Neural cell (in vitro differentiated cells): ENCODE data around the gene CAMK2D. TPM values are rescaled to one million over a fixed set of nuclear protein-coding genes. Genes with fewer than 3 reads are reported as not detected.

Experiments used
- H2AFZ ChIP-seq: fragments of 200-600, 300-800 bp; sonication (generic), shearing (Covaris generic); 2 replicates; pipeline ENCODE4 v1.6.0; 2014; ENCODE audit warnings: low read depth, mild to moderate bottlenecking, antibody characterized with exemption, low read length, moderate library complexity
- H3F3A ChIP-seq: fragments of 200-600 bp; shearing (Covaris generic); 2 replicates; pipeline ENCODE4 v1.6.1; 2016; ENCODE audit warnings: mild to moderate bottlenecking, moderate library complexity, mixed read lengths, antibody characterized with exemption, low read length; ENCODE audit not compliant: insufficient read depth, poor library complexity, severe bottlenecking
- H3K27ac ChIP-seq: fragments of 200-600, 300-800 bp; sonication (generic), shearing (Covaris generic); 2 replicates; pipeline ENCODE4 v1.5.1; 2014; ENCODE audit warnings: mild to moderate bottlenecking, low read length, moderate library complexity
- H3K27me3 ChIP-seq: fragments of 300-800, 200-600 bp; sonication (generic), shearing (Covaris generic); 2 replicates; pipeline ENCODE4 v1.6.0; 2014; ENCODE audit warnings: mild to moderate bottlenecking, low read depth, low read length, moderate library complexity; ENCODE audit not compliant: insufficient read depth
- H3K36me3 ChIP-seq: fragments of 300-800, 200-600 bp; sonication (generic), shearing (Covaris generic); 2 replicates; pipeline ENCODE4 v1.5.1; 2014; ENCODE audit warnings: mild to moderate bottlenecking, antibody characterized with exemption, low read length, moderate library complexity; ENCODE audit not compliant: insufficient read depth
- H3K4me2 ChIP-seq: fragments of 300-800, 200-600 bp; sonication (generic), shearing (Covaris generic); 2 replicates; pipeline ENCODE4 v1.6.0; 2014; ENCODE audit warnings: mild to moderate bottlenecking, low read length
- H3K4me3 ChIP-seq: fragments of 300-800, 200-600 bp; sonication (generic), shearing (Covaris generic); 2 replicates; pipeline ENCODE4 v1.5.1; 2014; ENCODE audit warnings: mild to moderate bottlenecking, low read length, moderate library complexity
- H3K79me2 ChIP-seq: fragments of 200-600 bp; shearing (Covaris generic); replicated peaks from 2 replicates; pipeline ENCODE4 v1.6.0; 2014; ENCODE audit warnings: mild to moderate bottlenecking, low read length, moderate library complexity; ENCODE audit not compliant: insufficient read depth
- H3K9ac ChIP-seq: fragments of 300-800, 200-600 bp; sonication (generic), shearing (Covaris generic); 2 replicates; pipeline ENCODE4 v1.6.1; 2016; ENCODE audit warnings: mild to moderate bottlenecking, low read length, mixed read lengths
- H3K9me2 ChIP-seq: fragments of 200-600 bp; shearing (Covaris generic); 2 replicates; pipeline ENCODE4 v1.6.1; 2016; ENCODE audit warnings: mild to moderate bottlenecking, low read length, mixed read lengths; ENCODE audit not compliant: insufficient read depth
- H3K9me3 ChIP-seq: fragments of 200-600, 300-800 bp; sonication (generic), shearing (Covaris generic); 2 replicates; pipeline ENCODE4 v1.6.1; 2016; ENCODE audit warnings: mild to moderate bottlenecking, mixed run types, low read length, moderate library complexity, mixed read lengths
- H4K20me1 ChIP-seq: fragments of 200-600 bp; shearing (Covaris generic); 2 replicates; pipeline ENCODE4 v1.6.1; 2016; ENCODE audit warnings: mild to moderate bottlenecking, mixed run types; ENCODE audit not compliant: insufficient read depth
- CTCF ChIP-seq: fragments of 450-650 bp; IDR thresholded peaks from 2 replicates; pipeline ENCODE4 v1.5.1; 2014; ENCODE audit warnings: antibody characterized with exemption, mild to moderate bottlenecking, moderate library complexity; ENCODE audit not compliant: poor library complexity, severe bottlenecking
- EP300 ChIP-seq: fragments of 450-650 bp; conservative IDR thresholded peaks from 2 replicates; pipeline ENCODE4 v1.6.1; 2014; ENCODE audit warnings: antibody characterized with exemption, mild to moderate bottlenecking, moderate library complexity; ENCODE audit not compliant: poor library complexity, severe bottlenecking
- EZH2 ChIP-seq: fragments of 200-600, 300-800 bp; shearing (Covaris generic), sonication (generic); IDR thresholded peaks from 2 replicates; pipeline ENCODE4 v1.6.1; 2014; ENCODE audit warnings: antibody characterized with exemption, low read length, borderline replicate concordance, mild to moderate bottlenecking; ENCODE audit not compliant: insufficient read depth, poor library complexity, severe bottlenecking
- MXI1 ChIP-seq: fragments of 450-650 bp; conservative IDR thresholded peaks from 2 replicates; pipeline ENCODE4 v1.6.1; 2014; ENCODE audit warnings: antibody characterized with exemption, mild to moderate bottlenecking; ENCODE audit not compliant: poor library complexity, severe bottlenecking
- POLR2AphosphoS5 ChIP-seq: IDR thresholded peaks from 2 replicates; pipeline ENCODE4 v1.6.1; 2012
- RAD21 ChIP-seq: fragments of 450-650 bp; conservative IDR thresholded peaks from 2 replicates; pipeline ENCODE4 v1.6.1; 2014; ENCODE audit warnings: antibody characterized with exemption, mild to moderate bottlenecking, moderate library complexity
- REST ChIP-seq: IDR thresholded peaks from 2 replicates; pipeline ENCODE4 v1.6.1; 2012; ENCODE audit warnings: borderline replicate concordance
- SMC3 ChIP-seq: fragments of 450-650 bp; conservative IDR thresholded peaks from 2 replicates; pipeline ENCODE4 v1.6.1; 2014; ENCODE audit warnings: antibody characterized with exemption, mild to moderate bottlenecking, moderate library complexity; ENCODE audit not compliant: poor library complexity
- TAF1 ChIP-seq: IDR thresholded peaks from 2 replicates; pipeline ENCODE4 v1.6.1; 2012; ENCODE audit warnings: low read depth
- polyA plus RNA-seq: library from polyadenylated mRNA; depleted of rRNA; stranded (reverse); fragments of >200 nt; gene quantifications from 2 replicates; pipeline ENCODE4 v1.2.3, GENCODE V29; 2014

CAMK2D gene
- polyA plus RNA-seq, 1 donor from 2014 or later: 27.1 TPM

GRCh38 chr4:113621633-113622032 lies 139.9 kb downstream of the CAMK2D start:
- no peaks in the 10 kb centered on the region for H3K79me2 ChIP-seq

GRCh38 chr4:113620032-113620431 lies 141.5 kb downstream of the CAMK2D start:
- Histone ChIP-seq H3K27me3 (no peaks in the 10 kb centered on the region), H3K9me2 (no peaks in the 10 kb centered on the region), H2AFZ (no peak overlapping the region), H3K79me2 (no peaks in the 10 kb centered on the region), H3K4me2 (no peak overlapping the region), H3K36me3 (no peaks in the 10 kb centered on the region), H3K27ac (no peak overlapping the region), H4K20me1 (no peaks in the 10 kb centered on the region), H3K4me3 (no peak overlapping the region), H3K9ac (no peak overlapping the region), H3F3A (no peaks in the 10 kb centered on the region), H3K9me3 (no peaks in the 10 kb centered on the region)
- no peak for TF ChIP-seq SMC3
- TF ChIP-seq RAD21: no peak
- TF ChIP-seq POLR2AphosphoS5: no peak
- TF ChIP-seq MXI1: no peak
- TF ChIP-seq EZH2: no peak
- no peak for TF ChIP-seq REST
- TF ChIP-seq EP300: no peak

More at GRCh38 chr4:113621633-113622032, 139.9 kb downstream of the CAMK2D start:
- Histone ChIP-seq H4K20me1 (no peaks in the 10 kb centered on the region), H3K27ac (no peak overlapping the region), H3K27me3 (no peaks in the 10 kb centered on the region), H2AFZ (no peak overlapping the region), H3K9me3 (no peaks in the 10 kb centered on the region), H3K4me3 (no peak overlapping the region), H3F3A (no peaks in the 10 kb centered on the region), H3K9me2 (no peaks in the 10 kb centered on the region), H3K36me3 (no peaks in the 10 kb centered on the region), H3K4me2 (no peak overlapping the region), H3K9ac (no peak overlapping the region)
- TF ChIP-seq SMC3: no peak
- no peak for TF ChIP-seq TAF1
- no peak for TF ChIP-seq EZH2
- no peak for TF ChIP-seq REST
- TF ChIP-seq MXI1: no peak
- no peak for TF ChIP-seq RAD21
- TF ChIP-seq EP300: no peak
- TF ChIP-seq CTCF: no peak
- no peak for TF ChIP-seq POLR2AphosphoS5
